H9 (cell line): ENCODE data around the gene GGT5. TPM values are rescaled to one million over a fixed set of nuclear protein-coding genes. Genes with fewer than 3 reads are reported as not detected.

Source experiments
- DNase-seq: peaks from one replicate; pipeline ENCODE4 v3.0.0-alpha.2; 2017
- H2AFZ ChIP-seq: one replicate; pipeline ENCODE4 v1.6.1; 2013; ENCODE audit warnings: mild to moderate bottlenecking, low read length, control low read depth, moderate library complexity
- H2AK5ac ChIP-seq: 2 replicates; pipeline ENCODE4 v1.6.1; 2013; ENCODE audit warnings: low read length, control low read depth, mixed read lengths; ENCODE audit not compliant: insufficient read length
- H2BK120ac ChIP-seq: one replicate; pipeline ENCODE4 v1.6.1; 2013; ENCODE audit warnings: low read depth, mild to moderate bottlenecking, low read length, control low read depth, inconsistent platforms; ENCODE audit not compliant: poor library complexity, severe bottlenecking
- H2BK12ac ChIP-seq: 2 replicates; pipeline ENCODE4 v1.6.1; 2013; ENCODE audit warnings: low read length, control low read depth, mixed read lengths, low read depth; ENCODE audit not compliant: insufficient read length
- H2BK15ac ChIP-seq: 2 replicates; pipeline ENCODE4 v1.6.1; 2013; ENCODE audit warnings: low read depth, low read length, control low read depth
- H2BK20ac ChIP-seq: one replicate; pipeline ENCODE4 v1.6.1; 2013; ENCODE audit warnings: low read depth, mild to moderate bottlenecking, low read length, control low read depth, inconsistent platforms; ENCODE audit not compliant: poor library complexity, severe bottlenecking
- H2BK5ac ChIP-seq: 2 replicates; pipeline ENCODE4 v1.6.1; 2013; ENCODE audit warnings: low read length, control low read depth, mixed read lengths; ENCODE audit not compliant: insufficient read length
- H3K14ac ChIP-seq: 2 replicates; pipeline ENCODE4 v1.6.1; 2013; ENCODE audit warnings: low read length, control low read depth; ENCODE audit not compliant: insufficient read depth
- H3K18ac ChIP-seq: 2 replicates; pipeline ENCODE4 v1.6.1; 2013; ENCODE audit warnings: low read depth, mild to moderate bottlenecking, mixed read lengths, low read length, control low read depth; ENCODE audit not compliant: insufficient read length
- H3K23ac ChIP-seq: 2 replicates; pipeline ENCODE4 v1.6.1; 2013; ENCODE audit warnings: low read length, control low read depth, mixed read lengths, low read depth; ENCODE audit not compliant: insufficient read length
- H3K23me2 ChIP-seq: 2 replicates; pipeline ENCODE4 v1.6.1; 2013; ENCODE audit warnings: low read depth, mild to moderate bottlenecking, mixed read lengths, low read length, control low read depth; ENCODE audit not compliant: insufficient read length, poor library complexity, severe bottlenecking
- H3K27ac ChIP-seq: 2 replicates; pipeline ENCODE4 v1.5.1; 2013; ENCODE audit warnings: low read length, control low read depth, mixed read lengths, low read depth; ENCODE audit not compliant: insufficient read length
- H3K27me3 ChIP-seq: 2 replicates; pipeline ENCODE4 v1.6.1; 2013; ENCODE audit warnings: low read length, control low read depth, inconsistent platforms; ENCODE audit not compliant: insufficient read depth
- H3K4ac ChIP-seq: 2 replicates; pipeline ENCODE4 v1.6.1; 2013; ENCODE audit warnings: low read depth, mild to moderate bottlenecking, control low read depth, inconsistent platforms, low read length, moderate library complexity
- H3K4me1 ChIP-seq: 2 replicates; pipeline ENCODE4 v1.6.1; 2013; ENCODE audit warnings: low read length, control low read depth, inconsistent platforms; ENCODE audit not compliant: insufficient read depth
- H3K4me2 ChIP-seq: 2 replicates; pipeline ENCODE4 v1.6.1; 2013; ENCODE audit warnings: low read length, control low read depth, mixed read lengths; ENCODE audit not compliant: insufficient read length, insufficient read depth
- H3K56ac ChIP-seq: 2 replicates; pipeline ENCODE4 v1.6.1; 2013; ENCODE audit warnings: low read depth, mild to moderate bottlenecking, mixed read lengths, low read length, control low read depth; ENCODE audit not compliant: insufficient read length
- H3K79me1 ChIP-seq: 2 replicates; pipeline ENCODE4 v1.6.1; 2013; ENCODE audit warnings: low read depth, mild to moderate bottlenecking, moderate library complexity, low read length, control low read depth, inconsistent platforms; ENCODE audit not compliant: insufficient read depth, poor library complexity, severe bottlenecking
- H3K79me2 ChIP-seq: 2 replicates; pipeline ENCODE4 v1.6.1; 2013; ENCODE audit warnings: low read length, control low read depth, inconsistent platforms; ENCODE audit not compliant: insufficient read depth
- H3K9ac ChIP-seq: 2 replicates; pipeline ENCODE4 v1.6.1; 2013; ENCODE audit warnings: low read length, control low read depth, mixed read lengths; ENCODE audit not compliant: insufficient read length; ENCODE audit errors: extremely low read depth
- H3K9me3 ChIP-seq: one replicate; pipeline ENCODE4 v1.6.1; 2013; ENCODE audit warnings: low read depth, low read length, inconsistent platforms; ENCODE audit not compliant: control insufficient read depth
- H3T11ph ChIP-seq: one replicate; pipeline ENCODE4 v1.6.1; 2013; ENCODE audit warnings: mild to moderate bottlenecking, low read length, control low read depth, inconsistent platforms
- H4K20me1 ChIP-seq: one replicate; pipeline ENCODE4 v1.6.1; 2013; ENCODE audit not compliant: control insufficient read depth, insufficient read length, insufficient read depth
- H4K5ac ChIP-seq: 2 replicates; pipeline ENCODE4 v1.6.1; 2013; ENCODE audit warnings: low read depth, mild to moderate bottlenecking, mixed read lengths, low read length, control low read depth; ENCODE audit not compliant: insufficient read length
- H4K8ac ChIP-seq: replicated peaks from 2 replicates; pipeline ENCODE4 v1.6.1; 2013; ENCODE audit warnings: low read length, control low read depth, mixed read lengths, low read depth; ENCODE audit not compliant: insufficient read length
- H4K91ac ChIP-seq: 2 replicates; pipeline ENCODE4 v1.6.1; 2013; ENCODE audit warnings: low read depth, mild to moderate bottlenecking, moderate library complexity, mixed read lengths, low read length, control low read depth; ENCODE audit not compliant: insufficient read length
- H3K27ac Mint-ChIP-seq, 3 experiments: 2 replicates in 2 of 3; 3 replicates in 1 of 3; pipeline ENCODE4 v1.8.0; 2020 to 2021; ENCODE audit warnings: mixed read lengths in 3 of 3, mild to moderate bottlenecking in 1 of 3, moderate library complexity in 1 of 3
- H3K27me3 Mint-ChIP-seq: 2 replicates; pipeline ENCODE4 v1.8.0; 2021; ENCODE audit warnings: low read depth, mild to moderate bottlenecking, moderate library complexity, mixed read lengths
- H3K36me3 Mint-ChIP-seq, 3 experiments: 2 replicates in 2 of 3; 3 replicates in 1 of 3; pipeline ENCODE4 v1.8.0; 2020 to 2021; ENCODE audit warnings: low read depth in 3 of 3, mixed read lengths in 3 of 3; ENCODE audit not compliant: insufficient read depth in 1 of 3
- H3K4me1 Mint-ChIP-seq, 2 experiments: 2 replicates each; pipeline ENCODE4 v1.8.0; 2020; ENCODE audit warnings: mixed read lengths in 2 of 2
- H3K4me3 Mint-ChIP-seq, 2 experiments: 2 replicates in 1 of 2; 3 replicates in 1 of 2; pipeline ENCODE4 v1.8.0; 2020 to 2021; ENCODE audit warnings: mild to moderate bottlenecking in 2 of 2, mixed read lengths in 2 of 2, moderate library complexity in 1 of 2
- H3K9me3 Mint-ChIP-seq, 2 experiments: 2 replicates in 1 of 2; 3 replicates in 1 of 2; pipeline ENCODE4 v1.8.0; 2020; ENCODE audit warnings: mild to moderate bottlenecking in 2 of 2, mixed read lengths in 2 of 2, moderate library complexity in 1 of 2
- WGBS: extraction: QIAGEN DNeasy Blood & Tissue Kit; methylation state at CpG from one replicate; pipeline ENCODE4 v1.1.7; 2013; ENCODE audit warnings: missing lambda C conversion rate, low lambda C conversion rate, mixed read lengths; ENCODE audit not compliant: insufficient read length; ENCODE audit errors: extremely low coverage; 5-methylcytosine and 5-hydroxymethylcytosine counted together
- total RNA-seq: library from RNA; stranded (reverse); gene quantifications from 2 replicates; pipeline ENCODE4 v1.2.1, GENCODE V29; 2021
- TF ChIP-seq, protein P1 (sequence below): fragments of 200-600 bp; sonication (generic); conservative IDR thresholded peaks from 3 replicates; pipeline ENCODE4 v1.8.0; 2021; ENCODE audit warnings: antibody characterized with exemption, mild to moderate bottlenecking

Gene GGT5
- total RNA-seq, 1 experiment from 2014 or later: 0.20 TPM

DNA sequence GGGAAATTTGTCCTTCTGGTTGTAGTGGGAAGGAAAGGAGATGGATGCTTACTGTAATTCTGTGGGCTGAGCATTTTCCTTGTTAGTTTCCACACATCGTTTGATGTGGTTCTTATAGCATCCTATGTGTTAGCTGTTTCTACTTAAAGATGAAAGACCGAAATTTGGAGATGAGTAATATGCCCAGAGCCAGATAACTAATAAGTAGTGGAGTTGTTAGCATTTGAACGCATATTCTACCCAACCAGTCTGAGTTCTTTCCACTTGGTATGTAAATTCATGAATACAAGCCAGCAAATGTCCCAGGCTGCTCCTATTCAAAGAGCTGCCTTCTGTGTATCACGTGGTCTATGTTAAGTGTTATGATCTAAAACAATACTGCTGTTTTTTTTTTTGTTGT is 40.4 kb upstream of the GGT5 start:
- H3K18ac ChIP-seq: no peak overlapping the region
- no peak overlapping the region for H2BK20ac ChIP-seq
- H3K27ac ChIP-seq: no peak overlapping the region

More for the DNA sequence above, 40.4 kb upstream of the GGT5 start:
- H3K14ac ChIP-seq: no peak overlapping the region
- no peaks in the 10 kb centered on the region for H3K9me3 ChIP-seq
- H4K91ac ChIP-seq: no peak overlapping the region
- WGBS: no CpG with 5 or more reads among the region's 4 CpGs
- H2BK5ac ChIP-seq: no peak overlapping the region
- no peak overlapping the region for H4K8ac ChIP-seq
- no peak overlapping the region for H3K4me2 ChIP-seq
- no peak overlapping the region for H2AFZ ChIP-seq
- H3K9ac ChIP-seq: no peak overlapping the region
- TF ChIP-seq, protein P1, sequence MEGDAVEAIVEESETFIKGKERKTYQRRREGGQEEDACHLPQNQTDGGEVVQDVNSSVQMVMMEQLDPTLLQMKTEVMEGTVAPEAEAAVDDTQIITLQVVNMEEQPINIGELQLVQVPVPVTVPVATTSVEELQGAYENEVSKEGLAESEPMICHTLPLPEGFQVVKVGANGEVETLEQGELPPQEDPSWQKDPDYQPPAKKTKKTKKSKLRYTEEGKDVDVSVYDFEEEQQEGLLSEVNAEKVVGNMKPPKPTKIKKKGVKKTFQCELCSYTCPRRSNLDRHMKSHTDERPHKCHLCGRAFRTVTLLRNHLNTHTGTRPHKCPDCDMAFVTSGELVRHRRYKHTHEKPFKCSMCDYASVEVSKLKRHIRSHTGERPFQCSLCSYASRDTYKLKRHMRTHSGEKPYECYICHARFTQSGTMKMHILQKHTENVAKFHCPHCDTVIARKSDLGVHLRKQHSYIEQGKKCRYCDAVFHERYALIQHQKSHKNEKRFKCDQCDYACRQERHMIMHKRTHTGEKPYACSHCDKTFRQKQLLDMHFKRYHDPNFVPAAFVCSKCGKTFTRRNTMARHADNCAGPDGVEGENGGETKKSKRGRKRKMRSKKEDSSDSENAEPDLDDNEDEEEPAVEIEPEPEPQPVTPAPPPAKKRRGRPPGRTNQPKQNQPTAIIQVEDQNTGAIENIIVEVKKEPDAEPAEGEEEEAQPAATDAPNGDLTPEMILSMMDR: no peak
- no peak overlapping the region for H3K56ac ChIP-seq
- H2BK12ac ChIP-seq: no peak overlapping the region
- no peaks in the 10 kb centered on the region; the same call in 1 of the 2 replicates for H3K4me1 ChIP-seq
- no peak for DNase-seq
- peaks cover 36 to 47% of the 10 kb centered on the region in 2 experiments for H3K4me1 Mint-ChIP-seq
- no peak overlapping the region for H4K5ac ChIP-seq
- no peak overlapping the region for H2BK120ac ChIP-seq
- H3K79me2 ChIP-seq: peaks cover 12% of the 10 kb centered on the region; the same call in 1 of the 2 replicates
- H3K4ac ChIP-seq: no peak overlapping the region
- no peak overlapping the region for H3K23ac ChIP-seq
- H3K23me2 ChIP-seq: no peaks in the 10 kb centered on the region
- no peaks in the 10 kb centered on the region for H3K27me3 ChIP-seq
- no peaks in the 10 kb centered on the region for H3K9me3 Mint-ChIP-seq
- H2AK5ac ChIP-seq: no peak overlapping the region
- peaks cover 2% of the 10 kb centered on the region for H3K79me1 ChIP-seq
- H3K4me3 Mint-ChIP-seq: no peak overlapping the region
- peak overlapping the region in 1 of 3 experiments; percentile 68; a peak in 4 of 7 replicates for H3K27ac Mint-ChIP-seq
- no peaks in the 10 kb centered on the region for H4K20me1 ChIP-seq
- no peak overlapping the region for H2BK15ac ChIP-seq
- peaks cover 2 to 4% (median 3%) of the 10 kb centered on the region in 3 experiments; a peak in 2 of 7 replicates for H3K36me3 Mint-ChIP-seq
- H3T11ph ChIP-seq: no peak overlapping the region
- H3K27me3 Mint-ChIP-seq: no peaks in the 10 kb centered on the region
